NK-92 (cell line): ENCODE results near the gene ZCCHC17.
"Not testable (repeated sequence)": the region's sequence is repeated elsewhere in the genome, so short reads cannot be mapped to it uniquely, and the experiment has no call there.

Experiments used
- DNase-seq: peaks from one replicate; lab custom pipeline; 2025; ENCODE audit not compliant: unreplicated experiment; lab: John Stamatoyannopoulos, UW

Gene ZCCHC17

GRCh38 chr1:31368611-31369107 lies 71.8 kb downstream of the ZCCHC17 start:
- DNase-seq, result no peak

- no peak for DNase-seq
Observed at GRCh38 chr1:31370021-31370420, 73.2 kb downstream of the ZCCHC17 start.

GRCh38 chr1:31370565-31370964 lies 73.7 kb downstream of the ZCCHC17 start:
- no peak for DNase-seq

DNA sequence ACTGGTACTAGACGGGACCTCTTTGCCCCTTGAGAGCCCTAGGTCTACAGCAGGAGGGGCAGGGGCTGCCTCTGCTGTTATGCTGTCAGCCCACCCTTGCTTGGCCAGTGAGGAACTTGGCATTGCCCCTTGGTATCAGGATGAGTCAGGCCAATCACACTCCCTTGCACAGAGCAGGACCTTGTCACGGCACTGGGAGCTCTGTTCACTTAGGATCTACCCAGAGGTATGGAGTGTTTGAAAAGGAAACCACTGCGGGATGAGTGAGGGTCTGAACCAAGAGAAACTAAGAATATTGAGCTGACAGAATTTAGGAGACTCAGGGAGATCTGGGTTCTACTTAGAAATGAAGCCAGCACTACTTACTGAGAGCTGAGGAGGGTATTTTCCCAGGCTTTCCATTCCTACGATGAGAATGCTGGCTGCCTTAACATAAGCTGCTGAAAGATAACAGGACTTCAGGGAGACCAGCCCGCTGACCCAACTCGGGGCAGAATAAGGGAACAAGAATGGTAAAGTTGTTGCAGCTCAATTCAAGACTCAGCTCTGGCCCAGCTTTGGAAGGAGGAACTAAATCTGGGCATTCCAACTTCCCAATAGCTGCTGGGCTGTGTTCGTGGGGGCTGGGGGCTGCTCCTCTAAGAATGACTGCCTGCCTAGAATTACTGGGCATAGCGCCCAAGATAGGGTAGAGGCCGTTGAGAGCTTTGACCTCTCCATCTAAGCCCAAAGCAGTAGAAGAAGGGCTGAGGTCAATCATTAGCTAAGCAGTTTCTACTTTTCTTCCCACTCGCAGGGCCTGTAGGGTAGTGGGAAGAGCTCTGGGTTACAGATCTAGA lies 74.5 kb downstream of the ZCCHC17 start:
- DNase-seq, result no peak

- no peak for DNase-seq
Observed at GRCh38 chr1:31372051-31372450, 75.2 kb downstream of the ZCCHC17 start.

- no peak for DNase-seq
Observed at GRCh38 chr1:31372751-31373055, 75.9 kb downstream of the ZCCHC17 start.

DNA sequence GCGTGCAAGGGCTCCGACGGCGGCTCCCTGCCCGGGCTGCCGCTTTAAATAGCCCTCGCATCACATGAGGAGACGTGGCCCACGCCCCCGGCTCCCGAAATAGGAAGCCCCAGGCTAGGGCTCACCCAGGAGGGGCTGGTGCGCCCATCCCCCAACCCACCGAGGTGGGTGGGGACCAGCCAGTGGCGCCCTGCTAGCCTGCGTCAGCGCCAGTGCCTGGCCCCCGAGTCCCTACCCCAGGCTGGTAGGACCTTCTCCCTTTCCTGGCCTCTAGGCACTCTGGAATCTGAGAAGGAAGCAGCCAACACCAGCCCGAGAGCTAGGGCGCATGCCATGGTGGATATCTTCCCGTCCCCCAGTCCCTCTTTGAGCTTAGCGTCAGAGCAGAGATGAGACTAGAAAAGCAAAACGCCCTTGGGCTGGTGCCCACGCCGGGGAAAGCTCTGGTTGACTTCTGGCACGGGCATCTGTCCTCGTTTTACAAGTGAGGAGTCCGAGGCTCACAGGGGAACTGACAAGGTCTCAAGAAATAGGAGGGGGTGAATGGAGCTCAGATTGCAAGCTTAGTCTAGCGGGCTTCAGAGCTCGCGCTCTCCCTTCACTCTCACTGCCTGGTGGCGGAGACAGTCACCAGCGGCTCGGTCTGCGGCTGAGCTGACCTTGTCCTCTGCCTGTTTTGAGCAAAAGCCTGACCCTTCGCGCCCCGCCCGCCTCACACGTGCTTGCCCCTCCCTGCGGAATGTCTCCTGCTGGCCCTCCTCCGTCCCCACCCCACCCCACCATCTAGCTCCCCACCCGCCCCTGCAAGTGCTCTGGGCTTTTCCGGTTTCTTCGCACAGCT lies 76.4 kb downstream of the ZCCHC17 start, which contains the start of gene FABP3:
FABP3 (minus strand) TSS at position 21 of the 841 bp plus-strand sequence. CDS start 62 bp downstream, outside the sequence.
- no peak for DNase-seq

DNA sequence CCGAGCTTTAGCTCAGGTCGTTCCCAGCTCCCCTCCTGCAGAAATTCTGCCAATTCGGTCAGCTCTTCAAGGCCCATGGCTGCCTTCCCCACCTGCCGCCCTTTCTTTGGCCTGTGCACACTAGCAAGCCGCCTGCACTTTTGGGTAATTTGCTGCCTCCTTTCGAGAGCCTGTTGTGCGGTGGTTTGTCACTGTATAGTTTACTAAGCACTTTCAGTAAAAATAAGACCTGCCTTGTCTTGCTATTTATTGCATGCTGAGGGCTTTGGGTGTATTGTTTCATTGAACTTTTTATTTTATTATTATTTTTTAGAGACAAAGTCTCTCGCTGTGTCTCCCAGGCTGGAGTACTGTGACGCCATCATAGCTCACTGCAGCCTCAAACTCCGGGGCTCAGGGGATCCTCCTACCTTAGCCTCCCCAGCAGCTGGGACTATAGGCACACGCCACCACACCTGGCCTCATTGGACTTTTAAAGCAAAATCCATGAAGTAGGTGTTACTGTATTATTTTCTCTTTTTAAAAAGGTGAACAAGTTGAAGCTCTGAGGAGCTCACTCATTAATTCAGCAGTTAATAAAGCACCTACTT lies 77.2 kb downstream of the ZCCHC17 start:
- DNase-seq, result no peak

- DNase-seq, result no peak
Observed at GRCh38 chr1:31374511-31375196, 77.8 kb downstream of the ZCCHC17 start.

GRCh38 chr1:31376375-31377134 lies 79.7 kb downstream of the ZCCHC17 start:
- DNase-seq, result no peak

- DNase-seq, result no peak
Observed at GRCh38 chr1:31377364-31377863, 80.6 kb downstream of the ZCCHC17 start.

- DNase-seq, result no peak
Observed at GRCh38 chr1:31378001-31378400, 81.2 kb downstream of the ZCCHC17 start.

DNA sequence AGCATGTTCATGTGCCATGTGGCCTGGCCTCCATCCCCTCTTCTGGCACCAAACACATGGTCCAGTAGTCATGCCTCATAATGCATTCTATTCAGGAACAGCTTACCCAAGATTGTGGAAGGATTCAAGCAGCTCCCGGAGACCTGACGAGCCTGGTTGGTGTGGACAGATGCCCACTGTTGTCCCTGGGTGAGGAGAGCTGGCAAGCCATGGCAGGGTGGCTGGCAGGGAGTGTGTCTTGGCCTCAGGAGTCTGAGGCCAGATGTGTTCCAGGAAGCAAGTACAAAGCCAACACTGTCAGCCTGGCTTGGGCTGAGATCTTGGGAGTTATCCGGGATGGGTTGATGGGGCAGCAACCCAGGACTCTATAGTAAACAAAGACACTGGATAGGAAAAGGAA lies 83.3 kb downstream of the ZCCHC17 start:
- no peak for DNase-seq

GRCh38 chr1:31381394-31382294 lies 84.8 kb downstream of the ZCCHC17 start:
- DNase-seq, result no peak

GRCh38 chr1:31382379-31382989 lies 85.7 kb downstream of the ZCCHC17 start:
- no peak for DNase-seq

DNA sequence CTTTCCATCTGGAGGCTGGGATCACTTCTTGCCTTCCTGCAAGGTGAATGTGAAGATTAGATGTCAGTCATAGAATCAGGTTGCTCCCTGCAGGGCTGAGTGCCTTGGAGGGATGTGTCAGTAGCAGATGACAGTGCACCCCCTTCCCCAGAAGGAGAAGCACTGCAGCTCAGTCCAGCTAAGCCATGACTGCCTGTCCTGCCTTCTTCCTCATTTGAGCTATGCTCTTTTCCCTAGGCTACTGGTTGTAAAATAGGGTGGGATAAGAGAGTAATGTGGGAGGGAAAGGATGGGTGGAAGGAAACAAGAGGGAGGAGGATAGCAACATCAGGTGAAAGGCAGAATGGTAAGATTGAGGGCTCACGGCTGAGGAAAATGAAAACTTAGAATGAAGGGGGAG lies 87.1 kb downstream of the ZCCHC17 start:
- no peak for DNase-seq

GRCh38 chr1:31386576-31387243 lies 89.9 kb downstream of the ZCCHC17 start:
- DNase-seq, result not testable (repeated sequence)

- DNase-seq, result no peak
Observed at GRCh38 chr1:31387612-31388011, 90.8 kb downstream of the ZCCHC17 start.
